ENCODE results near the gene S1PR2. TPM values are rescaled to one million over a fixed set of nuclear protein-coding genes. Genes with fewer than 3 reads are reported as not detected.

The S1PR2 gene
- total RNA-seq, 1 donor from 2014 or later = 12.5 TPM

- Mint-ChIP-seq H3K4me3 (ENCODE audit: unreplicated experiment) (no peak overlapping the region), H3K27ac (ENCODE audit: unreplicated experiment) (no peak overlapping the region), H3K27me3 (ENCODE audit: unreplicated experiment) (peaks cover 2% of the 10 kb centered on the region), H3K9me3 (ENCODE audit: unreplicated experiment) (peaks cover 1% of the 10 kb centered on the region), H3K4me1 (ENCODE audit: low read depth, unreplicated experiment) (peaks cover 3% of the 10 kb centered on the region), H3K36me3 (ENCODE audit: unreplicated experiment) (no peaks in the 10 kb centered on the region)
- TF ChIP-seq CTCF (IDR thresholded peaks at IDR 0.05; ENCODE audit: partially characterized antibody, unreplicated experiment) = no peak
- no peak for DNase-seq
These were observed 41.1 kb downstream of the S1PR2 start for GRCh38 chr19:10190026-10190425.

GRCh38 chr19:10189616-10190015, 41.5 kb downstream of the S1PR2 start:
- no peak overlapping the region for H3K27ac Mint-ChIP-seq (ENCODE audit: unreplicated experiment)
- H3K4me3 Mint-ChIP-seq (ENCODE audit: unreplicated experiment) = no peak overlapping the region
- H3K27me3 Mint-ChIP-seq (ENCODE audit: unreplicated experiment) = peaks cover 2% of the 10 kb centered on the region

GRCh38 chr19:10187315-10187714, 43.8 kb downstream of the S1PR2 start:
- Mint-ChIP-seq H3K27me3 (ENCODE audit: unreplicated experiment) (peaks cover 5% of the 10 kb centered on the region), H3K4me3 (ENCODE audit: unreplicated experiment) (no peak overlapping the region), H3K9me3 (ENCODE audit: unreplicated experiment) (peaks cover 1% of the 10 kb centered on the region), H3K4me1 (ENCODE audit: low read depth, unreplicated experiment) (no peaks in the 10 kb centered on the region), H3K27ac (ENCODE audit: unreplicated experiment) (no peak overlapping the region), H3K36me3 (ENCODE audit: unreplicated experiment) (no peaks in the 10 kb centered on the region)
- no peak for TF ChIP-seq CTCF (IDR thresholded peaks at IDR 0.05; ENCODE audit: partially characterized antibody, unreplicated experiment)
- DNase-seq = no peak

More at GRCh38 chr19:10189616-10190015, 41.5 kb downstream of the S1PR2 start:
- no peaks in the 10 kb centered on the region for H3K36me3 Mint-ChIP-seq (ENCODE audit: unreplicated experiment)
- H3K9me3 Mint-ChIP-seq (ENCODE audit: unreplicated experiment) = peaks cover 1% of the 10 kb centered on the region
- DNase-seq = no peak
- peaks cover 3% of the 10 kb centered on the region for H3K4me1 Mint-ChIP-seq (ENCODE audit: low read depth, unreplicated experiment)
- TF ChIP-seq CTCF (IDR thresholded peaks at IDR 0.05; ENCODE audit: partially characterized antibody, unreplicated experiment) = no peak

GRCh38 chr19:10184636-10185035, 46.5 kb downstream of the S1PR2 start:
- no peaks in the 10 kb centered on the region for H3K36me3 Mint-ChIP-seq (ENCODE audit: unreplicated experiment)

GRCh38 chr19:10183926-10184325, 47.2 kb downstream of the S1PR2 start:
- peaks cover 5% of the 10 kb centered on the region for H3K27me3 Mint-ChIP-seq (ENCODE audit: unreplicated experiment)
- H3K36me3 Mint-ChIP-seq (ENCODE audit: unreplicated experiment) = no peaks in the 10 kb centered on the region
- H3K4me3 Mint-ChIP-seq (ENCODE audit: unreplicated experiment) = no peak overlapping the region
- no peaks in the 10 kb centered on the region for H3K9me3 Mint-ChIP-seq (ENCODE audit: unreplicated experiment)
- TF ChIP-seq CTCF (IDR thresholded peaks at IDR 0.05; ENCODE audit: partially characterized antibody, unreplicated experiment) = no peak
- H3K4me1 Mint-ChIP-seq (ENCODE audit: low read depth, unreplicated experiment) = no peaks in the 10 kb centered on the region
- no peak for DNase-seq
- no peak overlapping the region for H3K27ac Mint-ChIP-seq (ENCODE audit: unreplicated experiment)

More at GRCh38 chr19:10184636-10185035, 46.5 kb downstream of the S1PR2 start:
- no peak for TF ChIP-seq CTCF (IDR thresholded peaks at IDR 0.05; ENCODE audit: partially characterized antibody, unreplicated experiment)
- peaks cover 5% of the 10 kb centered on the region for H3K27me3 Mint-ChIP-seq (ENCODE audit: unreplicated experiment)
- no peak overlapping the region for H3K27ac Mint-ChIP-seq (ENCODE audit: unreplicated experiment)
- no peak for DNase-seq
- H3K9me3 Mint-ChIP-seq (ENCODE audit: unreplicated experiment) = no peaks in the 10 kb centered on the region
- H3K4me3 Mint-ChIP-seq (ENCODE audit: unreplicated experiment) = no peak overlapping the region
- H3K4me1 Mint-ChIP-seq (ENCODE audit: low read depth, unreplicated experiment) = no peaks in the 10 kb centered on the region

Measured in glutamatergic neuron (in vitro differentiated cells).